Stomach (tissue), 9 donors: Measurements from ENCODE around the gene CELF5. TPM values are rescaled to one million over a fixed set of nuclear protein-coding genes. Genes with fewer than 3 reads are reported as not detected.

Experiments
- DNase-seq, 2 donors: peaks; one replicate each; pipeline versions ENCODE4 v3.0.0 to v3.0.0-alpha.2; 2013 to 2019
- H3K27ac ChIP-seq, 5 donors: fragments of 200-600 bp in 4 of 5; sonication (generic) in 4 of 5; one replicate each; pipeline ENCODE4 v1.5.1; 2013 to 2019; ENCODE audit warnings: mild to moderate bottlenecking in 1 of 5, moderate library complexity in 1 of 5
- H3K27me3 ChIP-seq, 3 donors: fragments of 200-600 bp; sonication (generic); one replicate each; pipeline ENCODE4 v1.5.1; 2017 to 2019; ENCODE audit warnings: mixed run types in 1 of 3
- H3K36me3 ChIP-seq, 4 donors: fragments of 200-600 bp; sonication (generic); 1 replicate in 3 of 4; 2 replicates in 1 of 4; pipeline ENCODE4 v1.5.1; 2016 to 2019
- H3K4me1 ChIP-seq, 4 donors: fragments of 200-600 bp; sonication (generic); one replicate each; pipeline ENCODE4 v1.5.1; 2016 to 2019
- H3K4me3 ChIP-seq, 4 donors: fragments of 200-600 bp; sonication (generic) in 3 of 4; one replicate each; pipeline ENCODE4 v1.5.1; 2016 to 2019; ENCODE audit warnings: mild to moderate bottlenecking in 1 of 4
- H3K9me3 ChIP-seq, 4 donors: fragments of 200-600 bp; sonication (generic); one replicate each; pipeline ENCODE4 v1.5.1; 2016 to 2019
- CTCF ChIP-seq, 7 experiments: fragments of 450-650 bp in 4 of 7; fragments of 200-600 bp in 3 of 7; sonication (generic) in 3 of 7; IDR thresholded peaks; one replicate each; pipeline ENCODE4 v1.5.1; 2016 to 2019; ENCODE audit warnings: antibody characterized with exemption in 7 of 7, control low read depth in 2 of 7, mild to moderate bottlenecking in 1 of 7
- EP300 ChIP-seq: sonication (generic); formaldehyde crosslinking; IDR thresholded peaks from one replicate; pipeline ENCODE4 v1.6.1; 2017; ENCODE audit warnings: antibody characterized with exemption
- POLR2A ChIP-seq, 4 donors: fragments of 450-650 bp; IDR thresholded peaks; one replicate each; pipeline ENCODE4 v1.6.1; 2016; ENCODE audit warnings: antibody characterized with exemption in 4 of 4, control low read depth in 2 of 4, mild to moderate bottlenecking in 1 of 4, moderate library complexity in 1 of 4
- POLR2AphosphoS5 ChIP-seq, 3 donors: sonication (generic); formaldehyde crosslinking; IDR thresholded peaks; one replicate each; pipeline ENCODE4 v1.6.1; 2016; ENCODE audit warnings: antibody characterized with exemption in 3 of 3
- WGBS, 5 donors: extraction: QIAGEN DNeasy Blood & Tissue Kit in 3 of 5; methylation state at CpG; one replicate each; pipeline versions ENCODE4 v1.1.5 to v1.1.7; 2013 to 2018; 5-methylcytosine and 5-hydroxymethylcytosine counted together
- intact Hi-C: fragments of 100-400 bp; cut with DNase I; formaldehyde crosslinking; loops from one replicate; pipeline ENCODE4 v1.15.1; 2023; ENCODE audit warnings: low total_unique reads
- polyA plus RNA-seq, 3 donors: library from polyadenylated mRNA; stranded (reverse); fragments of 200-250 nt; gene quantifications; one replicate each; pipeline ENCODE4 v1.2.3, GENCODE V29; 2013
- total RNA-seq, 5 donors: library from RNA; depleted of rRNA; stranded (reverse); fragments of >200 nt; gene quantifications; one replicate each; pipeline versions ENCODE4 v1.1.0 to v1.2.3, GENCODE V29; 2014 to 2016
- donor health status: healthy with polysubstance abuse.
- donor health status: Bipolar disorder and iron deficiency.
- donor health status: healthy.

Gene CELF5
- total and polyA plus RNA-seq, 8 donors = 0.18 TPM; not detected in 6

GRCh38 chr19:3243819-3244700, 19.6 kb downstream of the CELF5 start:
- Histone ChIP-seq H3K4me3 (no peak overlapping the region), H3K4me1 (no peaks in the 10 kb centered on the region), H3K27ac (no peak overlapping the region), H3K36me3 (no peaks in the 10 kb centered on the region), H3K27me3 (peaks cover 0 to 54% (median 0%) of the 10 kb centered on the region in 3 donors), H3K9me3 (no peaks in the 10 kb centered on the region)
- DNase-seq = peak; percentile 27 to 80
- intact Hi-C loops = no loop called here
- TF ChIP-seq EP300 (no peak), POLR2A (IDR thresholded peaks at IDR 0.05) (peak in 1 of 4 donors; percentile 20)
- 40 to 51% (median 41%) methylated on average over 23 of the region's 23 CpGs for WGBS, 5 donors

GRCh38 chr19:3245050-3245449, 20.6 kb downstream of the CELF5 start:
- Histone ChIP-seq H3K4me1 (no peaks in the 10 kb centered on the region), H3K4me3 (no peak overlapping the region), H3K27me3 (peaks cover 0 to 64% (median 0%) of the 10 kb centered on the region in 3 donors), H3K9me3 (no peaks in the 10 kb centered on the region), H3K27ac (no peak overlapping the region), H3K36me3 (no peaks in the 10 kb centered on the region)
- intact Hi-C loops = no loop called here
- DNase-seq = no peak
- 85 to 95% (median 93%) methylated on average over 9 of the region's 9 CpGs for WGBS, 5 donors
- TF ChIP-seq CTCF (IDR thresholded peaks at IDR 0.05) = no peak
- TF ChIP-seq POLR2AphosphoS5 (IDR thresholded peaks at IDR 0.05) = no peak

GRCh38 chr19:3248728-3249326, 24.4 kb downstream of the CELF5 start:
- TF ChIP-seq EP300 = no peak
- TF ChIP-seq CTCF (IDR thresholded peaks at IDR 0.05) = no peak
- WGBS, 5 donors = 42 to 52% (median 49%) methylated on average over 14 of the region's 14 CpGs
- intact Hi-C loops = no loop called here
- Histone ChIP-seq H3K36me3 (no peaks in the 10 kb centered on the region), H3K9me3 (peaks cover 0 to 13% (median 9%) of the 10 kb centered on the region in 4 donors), H3K4me1 (no peaks in the 10 kb centered on the region), H3K4me3 (no peak overlapping the region), H3K27me3 (peaks cover 0 to 58% (median 4%) of the 10 kb centered on the region in 3 donors), H3K27ac (no peak overlapping the region)
- no peak for DNase-seq

GRCh38 chr19:3249408-3249807, 24.9 kb downstream of the CELF5 start:
- TF ChIP-seq POLR2AphosphoS5 (IDR thresholded peaks at IDR 0.05) (no peak), POLR2A (IDR thresholded peaks at IDR 0.05) (no peak), EP300 (no peak), CTCF (IDR thresholded peaks at IDR 0.05) (no peak)
- Histone ChIP-seq H3K36me3 (no peaks in the 10 kb centered on the region), H3K4me1 (no peaks in the 10 kb centered on the region), H3K4me3 (no peak overlapping the region), H3K27me3 (peaks cover 0 to 61% (median 4%) of the 10 kb centered on the region in 3 donors), H3K27ac (no peak overlapping the region), H3K9me3 (peaks cover 0 to 13% (median 11%) of the 10 kb centered on the region in 4 donors)
- 69 to 83% (median 80%) methylated on average over 10 of the region's 10 CpGs for WGBS, 5 donors
- DNase-seq = peak in 1 of 2 donors; percentile 6
- intact Hi-C loops = no loop called here
